ENCODE results near the gene ABI3. TPM values are rescaled to one million over a fixed set of nuclear protein-coding genes. Genes with fewer than 3 reads are reported as not detected.

Gene ABI3
- total and polyA plus RNA-seq, 9 of the 15 experiments (the other 6 are each of a cell fraction or from before 2014, with no cell fraction given): not detected

GRCh38 chr17:49218941-49219913 lies 8.7 kb downstream of the ABI3 start (continued):
- TF ChIP-seq RAD21 (CRISPR knock-in tag; conservative IDR thresholded peaks at IDR 0.05 in 1 of 2, IDR thresholded peaks at IDR 0.05 in 1 of 2) (peak; percentile 13 to 42; a peak in 3 of 4 replicates), SAP30 (IDR thresholded peaks at IDR 0.05; ENCODE audit: borderline replicate concordance, insufficient read depth, low read depth, low read length, poor library complexity, severe bottlenecking) (no peak), ARID1B (IDR thresholded peaks at IDR 0.05) (no peak), CTCF (IDR thresholded peaks at IDR 0.05 in 2 of 3, conservative IDR thresholded peaks at IDR 0.05 in 1 of 3; ENCODE audit: insufficient read depth in 2 of 3, low read depth in 1 of 3, low read length in 3 of 3) (peak in 2 of 3 experiments; percentile 45 to 60; a peak in 5 of 6 replicates), E2F6 (IDR thresholded peaks at IDR 0.05; ENCODE audit: borderline replicate concordance in 1 of 2, extremely low read depth in 1 of 2, insufficient read depth in 1 of 2, insufficient read length in 1 of 2, low read depth in 1 of 2, low read length in 1 of 2, poor library complexity in 1 of 2, severe bottlenecking in 1 of 2) (peak in 1 of 2 experiments; percentile 67), CHAMP1 (IDR thresholded peaks at IDR 0.05) (no peak), ZNF41 (CRISPR knock-in tag; conservative IDR thresholded peaks at IDR 0.05) (no peak), GTF3C2 (IDR thresholded peaks at IDR 0.05; ENCODE audit: borderline replicate concordance, extremely low read depth, insufficient read length) (no peak), LCOR (CRISPR knock-in tag; IDR thresholded peaks at IDR 0.05) (no peak)

All from K562 (cell line).